A204.1 (cell line): ENCODE data around the gene PCDHA3.
"Not testable (repeated sequence)": the region's sequence is repeated elsewhere in the genome, so short reads cannot be mapped to it uniquely, and the experiment has no call there.

ENCODE experiments used
- FAIRE-seq: peaks from 2 replicates; lab custom pipeline; 2012; peaks lifted over from hg19 to GRCh38; lab: Jason Lieb, UNC

The PCDHA3 gene

GRCh38 chr5:140821375-140822280, 20.8 kb downstream of the PCDHA3 start, which contains the start of gene PCDHA5:
Gene PCDHA5, plus strand, starts transcription at chr5:140821613.
- FAIRE-seq = peak; percentile 95

GRCh38 chr5:140822281-140822629, 21.4 kb downstream of the PCDHA3 start:
- FAIRE-seq = peak; percentile 14

- FAIRE-seq = not testable (repeated sequence)
These were observed 22.1 kb downstream of the PCDHA3 start for GRCh38 chr5:140822969-140823368.

GRCh38 chr5:140823475-140823874, 22.6 kb downstream of the PCDHA3 start:
- FAIRE-seq = no peak

GRCh38 chr5:140827704-140828361, 27.0 kb downstream of the PCDHA3 start, which contains the start of gene PCDHA6:
Gene PCDHA6, plus strand, starts transcription at chr5:140827960. Its CDS starts 132 bp downstream, at chr5:140828092.
- peak; percentile 99 for FAIRE-seq

GRCh38 chr5:140828362-140828737, 27.5 kb downstream of the PCDHA3 start:
- FAIRE-seq = peak; percentile 39

- not testable (repeated sequence) for FAIRE-seq
These were observed 28.9 kb downstream of the PCDHA3 start for GRCh38 chr5:140829511-140830501.

- no peak for FAIRE-seq
These were observed 33.1 kb downstream of the PCDHA3 start, which contains the start of gene PCDHA7 for GRCh38 chr5:140833993-140834392. Gene PCDHA7, plus strand, starts transcription at chr5:140834269. Its CDS starts 115 bp downstream, at chr5:140834384.

- not testable (repeated sequence) for FAIRE-seq
These were observed 33.7 kb downstream of the PCDHA3 start for GRCh38 chr5:140834439-140835008.

GRCh38 chr5:140835622-140836510, 35.0 kb downstream of the PCDHA3 start:
- no peak for FAIRE-seq

GRCh38 chr5:140840978-140841962, 40.4 kb downstream of the PCDHA3 start, which contains the start of gene PCDHA8:
Gene PCDHA8, plus strand, starts transcription at chr5:140841187. Its CDS starts 135 bp downstream, at chr5:140841322.
- FAIRE-seq = no peak

- FAIRE-seq = no peak
These were observed 42.2 kb downstream of the PCDHA3 start for GRCh38 chr5:140842798-140843733.

GRCh38 chr5:140848139-140849102, 47.6 kb downstream of the PCDHA3 start, which contains the start of gene PCDHA9:
Gene PCDHA9, plus strand, starts transcription at chr5:140848382. Its CDS starts 114 bp downstream, at chr5:140848496.
- FAIRE-seq = not testable (repeated sequence)

- not testable (repeated sequence) for FAIRE-seq
These were observed 49.2 kb downstream of the PCDHA3 start for GRCh38 chr5:140849831-140850634.
